Lung (tissue), 12 donors: ENCODE measurements around the gene BDH1. TPM values are rescaled to one million over a fixed set of nuclear protein-coding genes. Genes with fewer than 3 reads are reported as not detected.

Experiments used
- ATAC-seq: fragments of 200-7000 bp; cut with Tn5 transposase; one replicate; pipeline ENCODE4 v1.9.1; 2020; ENCODE audit warnings: moderate number of reproducible peaks; ENCODE audit not compliant: insufficient read depth, low FRiP score
- DNase-seq, 3 donors: peaks; one replicate each; pipeline ENCODE4 v3.0.0-alpha.2; 2013 to 2017
- H3K27ac ChIP-seq, 2 donors: one replicate each; pipeline ENCODE4 v1.5.1; 2013; ENCODE audit warnings: mild to moderate bottlenecking in 2 of 2, moderate library complexity in 2 of 2, control low read depth in 1 of 2, inconsistent platforms in 1 of 2, low read depth in 1 of 2, low read length in 1 of 2
- H3K27me3 ChIP-seq, 3 donors: one replicate each; pipeline ENCODE4 v1.5.1; 2013; ENCODE audit warnings: low read length in 2 of 3; ENCODE audit not compliant: control insufficient read depth in 3 of 3, insufficient read depth in 3 of 3
- H3K36me3 ChIP-seq, 4 donors: one replicate each; pipeline ENCODE4 v1.5.1; 2013; ENCODE audit warnings: low read length in 4 of 4, mild to moderate bottlenecking in 1 of 4, moderate library complexity in 1 of 4; ENCODE audit not compliant: control insufficient read depth in 4 of 4, insufficient read depth in 4 of 4
- H3K4me1 ChIP-seq, 5 donors: one replicate each; pipeline ENCODE4 v1.5.1; 2013; ENCODE audit warnings: low read length in 5 of 5, mild to moderate bottlenecking in 2 of 5, moderate library complexity in 1 of 5; ENCODE audit not compliant: control insufficient read depth in 5 of 5, insufficient read depth in 5 of 5
- H3K4me3 ChIP-seq: one replicate; pipeline ENCODE4 v1.5.1; 2013; ENCODE audit warnings: mild to moderate bottlenecking, control low read depth, moderate library complexity
- H3K9ac ChIP-seq, 2 donors: one replicate each; pipeline ENCODE4 v1.5.1; 2013; ENCODE audit warnings: low read length in 2 of 2, control low read depth in 1 of 2; ENCODE audit not compliant: insufficient read depth in 1 of 2
- H3K9me3 ChIP-seq, 4 donors: one replicate each; pipeline ENCODE4 v1.5.1; 2013; ENCODE audit warnings: low read length in 3 of 4, mild to moderate bottlenecking in 1 of 4, moderate library complexity in 1 of 4; ENCODE audit not compliant: control insufficient read depth in 4 of 4, insufficient read depth in 3 of 4
- CTCF ChIP-seq: IDR thresholded peaks from 2 replicates; pipeline ENCODE4 v1.5.1; 2012; ENCODE audit warnings: mild to moderate bottlenecking; ENCODE audit errors: control extremely low read depth, extremely low read depth
- WGBS, 2 donors: extraction: QIAGEN DNeasy Blood & Tissue Kit; methylation state at CpG; one replicate each; pipeline ENCODE4 v1.1.7; 2013; 5-methylcytosine and 5-hydroxymethylcytosine counted together
- polyA plus RNA-seq, 2 donors: library from polyadenylated mRNA; stranded (reverse); fragments of 200-250 nt; gene quantifications; one replicate each; pipeline ENCODE4 v1.2.1, GENCODE V29; 2013
- total RNA-seq, 2 donors: library from RNA; depleted of rRNA in 1 of 2; stranded (reverse); fragments of >200 nt in 1 of 2; gene quantifications; one replicate each; pipeline ENCODE4 v1.2.1, GENCODE V29; 2014 to 2021
- donor health status: control.
- donor health status: control.
- donor health status: Bipolar disorder and iron deficiency.
- donor health status: healthy.
- donor health status: DM: yes; HTN: yes; CAD: no.

The BDH1 gene
- total and polyA plus RNA-seq, 4 donors, result 14.3 to 32.8 (median 17.0) TPM

DNA sequence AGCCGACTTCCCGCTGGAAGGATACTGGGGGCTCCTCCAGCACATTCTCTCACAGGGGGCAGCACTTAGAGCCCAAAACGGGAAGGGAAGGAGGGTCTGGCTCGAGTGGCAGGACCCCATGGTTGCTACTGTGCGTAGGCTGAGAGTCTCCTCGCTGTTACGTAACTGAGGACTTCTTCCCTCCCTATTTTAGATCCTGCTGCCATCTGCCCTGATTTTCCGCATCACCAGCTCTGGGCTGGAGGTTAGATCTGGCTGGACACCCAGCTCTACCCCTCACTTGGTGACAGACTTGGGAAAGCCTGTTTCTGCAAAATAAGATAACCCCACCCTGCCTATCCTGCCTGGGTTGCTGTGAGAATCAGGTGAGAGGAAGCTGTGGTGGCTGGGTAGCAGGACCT lies 47.7 kb downstream of the BDH1 start:
- 75 to 89% methylated on average over 8 of the region's 8 CpGs for WGBS, 2 donors
- Histone ChIP-seq H3K4me3 (no peak overlapping the region), H3K36me3 (peaks cover 0 to 2% (median 0%) of the 10 kb centered on the region in 4 donors), H3K4me1 (peaks cover 0 to 28% (median 0%) of the 10 kb centered on the region in 5 donors), H3K9ac (no peak overlapping the region), H3K27me3 (no peaks in the 10 kb centered on the region), H3K27ac (no peak overlapping the region), H3K9me3 (no peaks in the 10 kb centered on the region)
- DNase-seq (no peak), ATAC-seq (no peak)
- TF ChIP-seq CTCF, result no peak

DNA sequence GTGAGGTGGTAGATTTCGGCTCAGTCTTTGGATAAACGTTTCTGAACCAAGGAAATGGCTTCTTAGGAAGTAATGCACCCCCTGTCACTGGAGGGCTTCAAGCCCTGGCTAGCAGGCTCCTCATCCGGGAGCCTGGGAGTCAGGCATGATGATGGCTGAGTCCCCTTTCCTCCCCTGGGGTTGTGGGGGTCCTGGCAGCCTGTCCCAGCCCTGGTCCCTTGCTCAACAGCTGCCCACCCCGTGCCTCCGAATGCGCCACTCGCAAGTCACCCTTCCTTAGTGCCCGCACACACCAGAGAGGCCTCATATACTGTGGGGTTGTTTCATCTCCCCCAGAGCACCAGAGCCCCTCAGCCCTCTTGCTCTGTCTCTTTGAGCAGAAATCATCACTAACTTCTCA lies 48.2 kb downstream of the BDH1 start:
- DNase-seq (no peak), ATAC-seq (no peak)
- no peak overlapping the region for H3K4me3 ChIP-seq
- H3K9me3 ChIP-seq, result no peaks in the 10 kb centered on the region
- no peaks in the 10 kb centered on the region for H3K36me3 ChIP-seq
- no peak overlapping the region for H3K9ac ChIP-seq
- 73 to 80% methylated on average over 8 of the region's 8 CpGs for WGBS, 2 donors
- no peak overlapping the region for H3K27ac ChIP-seq
- peaks cover 0 to 28% (median 0%) of the 10 kb centered on the region in 5 donors for H3K4me1 ChIP-seq
- no peaks in the 10 kb centered on the region for H3K27me3 ChIP-seq
- TF ChIP-seq CTCF, result no peak

DNA sequence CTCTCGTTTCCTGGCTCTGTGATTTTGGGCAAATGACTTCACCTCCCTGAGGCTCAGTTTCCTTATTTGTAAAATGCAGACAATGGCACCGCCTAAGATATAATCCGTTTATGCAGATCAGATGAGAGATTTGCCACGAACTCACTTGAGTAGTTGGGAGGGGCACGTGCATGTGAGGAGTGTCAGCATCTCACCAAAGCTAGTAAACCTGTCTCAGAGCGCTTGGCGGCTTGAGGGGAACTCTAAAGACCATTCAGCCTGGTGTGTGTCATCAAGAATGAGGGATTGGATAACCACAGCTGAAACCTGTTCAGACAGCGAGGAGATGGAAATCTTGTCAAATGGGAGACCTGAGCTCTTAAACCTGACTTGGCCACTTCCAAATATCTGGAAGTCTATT lies 48.7 kb downstream of the BDH1 start:
- no peak overlapping the region for H3K27ac ChIP-seq
- no peak for DNase-seq
- H3K9me3 ChIP-seq, result no peaks in the 10 kb centered on the region
- 81 to 86% methylated on average over 8 of the region's 8 CpGs for WGBS, 2 donors
- H3K36me3 ChIP-seq, result no peaks in the 10 kb centered on the region
- H3K27me3 ChIP-seq, result no peaks in the 10 kb centered on the region
- ATAC-seq, result no peak
- no peak overlapping the region for H3K4me3 ChIP-seq
- TF ChIP-seq CTCF, result no peak
- no peak overlapping the region for H3K9ac ChIP-seq
- H3K4me1 ChIP-seq, result peaks cover 0 to 28% (median 0%) of the 10 kb centered on the region in 5 donors

GRCh38 chr3:197505796-197506548 lies 49.8 kb downstream of the BDH1 start:
- no peak overlapping the region for H3K4me3 ChIP-seq
- no peak for ATAC-seq
- WGBS, 2 donors, result 76 to 78% methylated on average over 24 of the region's 24 CpGs

More at GRCh38 chr3:197505796-197506548, 49.8 kb downstream of the BDH1 start:
- H3K9ac ChIP-seq, result no peak overlapping the region
- TF ChIP-seq CTCF, result no peak
- H3K9me3 ChIP-seq, result no peaks in the 10 kb centered on the region
- DNase-seq, result no peak
- peaks cover 0 to 28% (median 0%) of the 10 kb centered on the region in 5 donors for H3K4me1 ChIP-seq
- no peak overlapping the region for H3K27ac ChIP-seq
- no peaks in the 10 kb centered on the region for H3K36me3 ChIP-seq
- no peaks in the 10 kb centered on the region for H3K27me3 ChIP-seq
